ENCODE data around the gene BMPR1A.
"Not testable (repeated sequence)": the region's sequence is repeated elsewhere in the genome, so short reads cannot be mapped to it uniquely, and the experiment has no call there.

The BMPR1A gene

DNA sequence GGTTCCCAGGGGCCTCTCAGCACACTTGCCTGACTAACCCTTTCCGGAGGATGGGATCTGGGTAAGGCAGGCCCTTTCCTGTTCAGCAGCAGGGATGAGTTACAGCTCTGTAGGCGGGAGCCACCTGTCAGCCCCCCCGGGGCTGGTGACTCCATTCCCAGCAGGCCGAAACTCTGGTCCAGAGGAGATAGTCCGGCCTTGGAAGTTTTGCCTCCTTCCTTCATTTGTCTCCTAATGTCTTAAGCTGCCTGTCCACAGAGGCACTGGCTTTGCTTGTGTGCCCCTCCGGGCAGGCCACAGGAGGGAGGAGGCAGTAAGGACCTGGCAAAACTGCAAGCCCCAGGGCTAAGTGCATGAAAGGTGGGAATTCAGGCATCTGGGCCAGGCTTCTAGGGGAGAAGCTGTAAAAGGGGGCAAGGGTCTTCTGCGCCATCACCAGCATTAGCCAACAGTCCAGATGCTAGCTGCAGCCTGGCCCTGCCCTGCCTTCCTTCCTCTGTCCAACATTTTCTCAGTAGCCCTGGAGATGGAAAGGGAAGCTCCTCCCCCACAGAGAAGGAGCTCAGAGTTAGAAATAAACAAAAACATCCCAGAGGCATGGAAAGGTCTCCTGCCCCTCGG lies 213.1 kb downstream of the BMPR1A start:
- DNase-seq (ENCODE audit: low read depth): no peak

DNA sequence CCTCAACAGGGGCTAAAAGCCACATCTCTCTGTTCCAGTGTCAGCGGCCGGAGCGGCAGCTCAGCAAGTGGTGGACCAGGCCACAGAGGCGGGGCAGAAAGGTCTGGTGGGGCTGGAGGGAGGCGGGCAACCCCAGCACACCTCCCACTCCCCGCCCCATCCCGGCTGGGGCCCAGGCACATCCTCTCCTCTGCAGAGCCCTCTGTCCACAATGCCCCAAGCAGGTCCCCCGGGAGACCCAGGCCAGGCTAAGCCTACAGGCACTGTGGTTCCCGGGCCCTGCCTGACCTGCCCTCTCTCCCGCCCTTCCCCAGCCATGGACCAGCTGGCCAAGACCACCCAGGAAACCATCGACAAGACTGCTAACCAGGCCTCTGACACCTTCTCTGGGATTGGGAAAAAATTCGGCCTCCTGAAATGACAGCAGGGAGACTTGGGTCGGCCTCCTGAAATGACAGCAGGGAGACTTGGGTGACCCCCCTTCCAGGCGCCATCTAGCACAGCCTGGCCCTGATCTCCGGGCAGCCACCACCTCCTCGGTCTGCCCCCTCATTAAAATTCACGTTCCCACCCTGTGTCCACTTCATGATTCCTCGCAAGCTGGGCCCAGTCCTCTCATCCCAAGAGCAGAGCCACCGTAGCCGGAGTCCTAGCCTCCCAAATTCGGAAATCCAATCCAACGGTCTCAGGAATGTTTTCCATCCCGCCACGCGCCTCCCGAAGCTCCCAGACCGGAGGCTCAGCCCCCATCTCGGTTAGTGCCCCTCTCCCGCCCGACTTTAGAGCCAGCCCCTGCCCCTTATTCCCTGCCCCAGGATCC lies 214.0 kb downstream of the BMPR1A start:
- DNase-seq (ENCODE audit: low read depth): no peak

DNA sequence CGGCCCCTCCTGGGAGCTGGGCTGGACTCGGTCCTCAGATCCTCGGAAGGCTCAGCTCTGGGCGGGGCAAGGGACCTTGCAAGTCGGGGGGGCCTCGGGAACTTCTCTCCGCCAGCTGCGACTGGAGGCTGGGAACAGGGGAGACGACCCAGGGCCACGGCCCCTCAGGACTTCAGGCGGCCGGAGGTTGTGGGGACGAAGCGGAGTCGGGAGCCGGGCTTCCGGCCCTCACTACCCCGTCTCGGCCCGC lies 214.5 kb downstream of the BMPR1A start:
- DNase-seq (ENCODE audit: low read depth): no peak

DNA sequence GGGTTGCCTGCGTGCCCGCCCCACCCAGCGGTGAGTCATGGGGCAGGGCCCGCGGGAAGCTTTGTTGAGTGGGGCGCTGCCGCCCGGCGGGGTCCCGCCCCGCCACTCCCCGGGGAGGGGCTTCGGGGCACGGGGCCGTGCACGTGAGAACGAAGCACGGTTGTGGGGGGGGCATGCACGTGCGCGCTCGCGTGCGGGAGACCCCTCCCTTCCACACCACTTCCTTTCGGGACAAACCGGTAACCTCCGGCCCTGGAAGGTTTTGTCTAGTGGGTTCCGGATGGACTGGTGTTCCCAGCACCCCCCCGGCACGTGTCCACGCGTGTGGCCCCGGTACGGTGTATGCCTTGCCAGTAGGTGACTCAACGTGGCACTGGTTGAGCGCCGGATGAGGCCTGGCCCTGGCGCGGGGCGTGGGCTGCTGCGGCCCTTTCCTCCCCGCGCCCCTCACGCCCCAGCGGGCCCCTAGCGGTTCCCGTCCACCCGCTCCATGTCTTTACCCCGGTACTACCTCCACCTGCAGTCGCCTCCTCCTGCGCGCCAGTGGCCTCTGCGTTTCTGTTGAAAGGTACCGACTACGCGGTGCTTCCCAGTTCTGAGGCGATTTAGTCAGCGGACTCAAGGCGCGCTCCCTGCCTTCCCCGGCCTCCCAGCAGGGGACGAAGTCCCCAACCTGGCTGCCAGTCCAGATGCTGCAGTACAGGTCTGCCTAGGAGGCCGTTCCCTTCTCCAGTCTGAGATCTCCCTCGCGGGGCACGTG lies 215.0 kb downstream of the BMPR1A start:
- DNase-seq (ENCODE audit: low read depth): peak; percentile 84

DNA sequence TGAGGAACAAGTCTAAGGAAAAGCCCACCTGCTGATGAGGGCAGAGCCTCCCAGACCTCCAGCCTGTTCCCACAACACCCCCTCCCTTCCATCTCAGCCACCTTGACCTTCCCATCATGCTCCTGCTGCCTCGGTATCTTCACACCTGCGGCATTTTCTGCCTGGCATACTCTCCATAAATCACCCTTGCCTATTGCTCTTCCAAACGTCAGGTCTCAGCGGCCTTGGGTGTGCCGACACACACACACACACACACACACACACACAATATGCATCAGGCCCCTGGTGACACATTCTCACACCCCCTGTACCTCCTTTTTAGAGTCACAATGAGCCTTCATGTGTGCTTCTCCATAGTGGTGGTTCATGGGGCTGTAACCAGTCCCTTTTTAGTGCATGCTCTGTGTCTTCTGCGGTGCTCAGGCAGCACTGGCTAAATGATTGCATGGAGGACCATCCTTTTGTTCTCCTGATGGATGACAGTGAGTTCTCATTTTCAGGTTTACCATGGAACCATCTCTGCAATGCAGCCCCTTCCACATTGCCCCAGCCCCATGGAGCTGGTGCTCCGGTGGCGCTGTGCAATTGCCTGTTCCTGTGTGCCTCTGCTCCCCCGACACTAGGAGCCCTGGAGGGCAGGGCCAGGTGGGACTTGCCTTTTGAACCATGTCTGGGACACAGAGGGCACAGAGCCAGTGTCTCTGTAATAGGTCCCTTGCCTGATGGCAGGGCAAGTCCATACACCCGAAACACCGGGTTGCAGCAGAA lies 216.4 kb downstream of the BMPR1A start:
- no peak for DNase-seq (ENCODE audit: low read depth)

DNA sequence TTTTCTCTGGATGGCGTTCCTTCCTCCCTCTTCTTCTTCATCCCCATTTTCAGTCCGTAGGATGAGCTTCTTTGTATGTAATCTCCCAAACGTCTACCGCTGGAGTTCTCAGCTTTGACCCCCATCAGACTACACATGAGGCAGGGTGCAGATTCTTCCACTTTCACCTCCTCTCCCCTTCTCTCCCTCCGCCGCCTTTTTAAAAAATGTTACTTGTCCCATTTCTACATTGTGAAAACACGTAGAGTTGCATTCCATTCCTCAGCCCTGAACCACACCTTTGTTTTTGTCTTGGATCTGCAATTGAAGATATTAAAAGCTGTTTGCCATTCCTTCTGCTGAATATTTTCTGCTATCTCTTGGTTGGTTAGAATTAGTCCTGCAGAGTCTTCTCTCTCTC lies 218.1 kb downstream of the BMPR1A start:
- no peak for DNase-seq (ENCODE audit: low read depth)

DNA sequence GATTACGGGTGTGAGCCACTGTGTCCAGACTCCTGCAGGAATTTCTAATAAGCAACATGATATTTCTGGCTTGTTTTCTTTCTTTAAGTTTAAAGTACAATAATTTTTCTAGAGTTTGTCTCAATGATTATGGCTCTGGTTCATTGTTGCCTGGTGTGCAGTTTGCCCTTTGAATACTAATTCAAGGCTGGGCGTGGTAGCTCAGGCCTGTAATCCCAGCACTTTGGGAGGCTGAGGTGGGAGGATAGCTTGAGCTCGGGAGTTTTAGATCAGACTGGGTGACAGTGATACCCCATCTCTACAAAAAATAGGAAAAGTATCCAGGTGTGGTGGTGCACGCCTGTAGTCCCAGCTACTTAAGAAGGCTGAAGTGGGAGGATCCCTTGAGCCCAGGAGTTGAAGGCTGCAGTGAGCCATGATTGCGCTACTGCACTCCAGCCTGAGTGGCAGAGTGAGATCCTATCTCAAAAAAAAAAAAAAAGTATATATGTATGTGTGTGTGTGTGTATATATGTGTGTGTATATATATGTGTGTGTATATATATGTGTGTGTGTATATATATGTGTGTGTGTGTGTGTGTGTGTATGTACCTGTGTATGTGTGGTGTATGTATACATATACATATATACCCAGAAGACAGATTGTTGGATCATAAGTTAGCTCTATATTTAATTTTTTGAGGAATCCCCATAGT lies 220.1 kb downstream of the BMPR1A start:
- no peak for DNase-seq (ENCODE audit: low read depth)

DNA sequence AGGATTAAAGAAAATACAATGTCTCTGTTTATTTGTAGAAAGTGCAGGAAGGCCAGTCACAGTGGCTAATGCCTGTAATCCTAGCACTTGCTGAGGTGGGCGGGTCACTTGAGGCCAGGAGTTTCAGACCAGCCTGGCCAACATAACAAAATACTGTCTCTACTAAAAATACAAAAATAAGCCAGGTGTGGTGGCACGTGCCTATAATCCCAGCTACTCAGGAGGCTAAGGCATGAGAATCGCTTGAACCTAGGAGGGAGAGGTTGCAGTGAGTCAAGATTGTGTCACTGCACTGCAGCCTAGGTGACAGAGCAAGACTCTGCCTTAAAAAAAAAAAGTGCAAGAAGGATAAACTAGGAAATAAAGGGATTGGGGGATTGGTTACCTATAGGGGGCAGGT lies 222.0 kb downstream of the BMPR1A start:
- DNase-seq (ENCODE audit: low read depth): not testable (repeated sequence)

DNA sequence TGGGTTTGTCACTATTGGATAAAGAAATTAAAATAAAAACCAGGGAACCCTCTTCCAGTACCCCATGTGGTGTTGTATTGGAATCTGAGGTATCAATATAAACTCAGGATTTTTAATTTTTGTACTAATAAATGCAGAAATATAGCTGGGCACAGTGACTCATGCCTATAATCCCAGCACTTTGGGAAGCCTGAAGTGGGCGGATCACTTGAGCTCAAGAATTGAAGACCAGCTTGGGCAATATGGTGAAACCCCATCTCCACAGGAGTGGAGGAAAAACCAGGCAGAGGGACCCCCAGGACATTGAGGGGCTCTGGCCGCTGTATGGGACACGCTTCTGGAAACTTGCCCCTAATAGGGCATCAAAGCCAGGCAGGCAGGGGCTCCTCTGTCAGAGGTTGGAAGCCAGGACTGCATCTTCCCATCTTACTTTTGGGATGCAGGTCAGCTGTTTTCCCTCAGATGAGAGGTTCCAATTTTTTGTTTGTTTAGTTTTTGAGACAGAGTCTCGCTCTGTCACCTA lies 222.9 kb downstream of the BMPR1A start:
- DNase-seq (ENCODE audit: low read depth): no peak

DNA sequence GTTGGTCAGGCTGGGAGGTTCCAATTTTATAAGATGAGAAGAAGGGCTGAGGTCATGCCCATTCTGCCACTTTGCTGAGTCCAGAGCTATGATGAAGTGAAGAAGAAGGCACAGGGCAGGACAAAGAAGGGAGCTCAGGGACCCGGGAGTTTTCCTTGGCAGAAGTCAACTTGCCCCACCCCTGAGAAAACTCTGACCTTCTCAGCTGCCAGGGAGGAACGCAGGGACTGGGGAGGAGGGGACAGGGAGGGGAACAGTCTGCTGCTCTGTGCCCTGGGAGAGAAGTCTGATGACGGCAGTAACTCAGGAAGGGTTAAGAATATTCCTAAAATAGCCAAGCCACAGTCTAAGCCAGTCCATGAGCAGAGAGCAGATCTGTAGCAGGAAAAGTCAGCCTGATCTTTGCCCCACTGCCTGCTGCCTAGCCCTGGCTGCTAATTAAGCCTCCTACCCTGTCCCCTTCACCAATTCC lies 223.6 kb downstream of the BMPR1A start:
- DNase-seq (ENCODE audit: low read depth): no peak

DNA sequence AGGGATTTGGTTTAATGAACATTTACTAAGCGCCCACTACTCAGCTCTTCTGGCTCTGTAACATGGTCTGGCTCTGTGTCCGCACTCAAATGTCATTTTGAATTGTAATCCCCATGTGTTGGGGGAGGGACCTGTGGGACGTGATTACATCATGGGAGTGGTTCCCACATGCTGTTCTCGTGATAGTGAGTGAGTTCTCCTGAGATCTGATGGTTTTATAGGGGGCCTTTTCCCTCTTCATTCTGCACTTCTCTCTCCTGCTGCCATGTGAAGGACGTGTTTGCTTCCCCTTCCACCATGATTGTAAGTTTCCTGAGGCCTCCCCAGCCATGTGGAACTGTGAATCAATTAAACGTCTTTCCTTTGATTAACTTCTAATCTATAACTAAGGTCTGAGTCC lies 224.6 kb downstream of the BMPR1A start:
- not testable (repeated sequence) for DNase-seq (ENCODE audit: low read depth)

DNA sequence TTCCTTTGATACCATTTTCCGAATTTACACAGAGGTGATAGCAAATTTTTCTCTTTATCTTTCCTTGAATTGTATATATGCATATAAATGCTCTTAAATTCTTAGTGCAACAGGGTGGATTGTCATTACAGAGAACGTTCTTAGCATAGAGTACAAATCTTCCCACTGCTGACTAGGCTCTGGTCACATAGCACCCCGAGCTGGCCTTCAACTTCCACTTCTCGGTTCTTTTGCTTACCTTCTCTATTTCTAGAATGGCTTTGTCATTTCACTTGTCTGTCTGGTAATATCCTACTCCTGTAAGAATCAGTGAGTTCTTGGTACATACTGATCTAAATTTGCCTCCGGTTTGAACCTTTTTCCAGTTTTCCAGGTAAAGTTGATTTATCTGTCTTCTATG lies 225.3 kb downstream of the BMPR1A start:
- DNase-seq (ENCODE audit: low read depth): no peak
